Measurements from ENCODE around the gene COPZ2.
"Not testable (repeated sequence)": the region's sequence is repeated elsewhere in the genome, so short reads cannot be mapped to it uniquely, and the experiment has no call there.

Gene COPZ2

DNA sequence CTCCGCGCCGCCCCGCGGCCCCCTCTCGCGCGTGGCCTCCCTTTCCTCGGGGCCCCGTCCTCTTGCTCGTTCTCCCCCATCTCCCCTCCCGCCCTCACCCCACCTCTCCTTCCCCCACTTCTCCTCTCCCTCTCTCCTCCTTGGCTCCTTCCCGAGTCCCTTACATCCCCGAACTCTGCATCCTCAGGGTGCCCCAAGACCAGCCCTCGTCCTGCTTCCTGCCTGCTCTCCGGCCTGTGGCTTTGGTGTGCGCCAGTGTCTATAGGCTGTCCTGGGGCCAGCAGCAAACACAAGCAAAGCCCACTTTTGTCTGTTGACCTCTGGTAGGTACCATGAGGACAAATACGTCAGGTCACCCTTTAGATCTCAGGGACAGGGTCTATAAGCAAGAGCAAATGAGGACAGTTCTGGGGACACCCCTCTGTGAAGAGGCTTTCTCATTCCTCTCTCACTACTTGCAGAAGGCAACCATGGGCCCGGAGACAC is 284 bp upstream of the COPZ2 start:
- peak overlapping the region; percentile 45 for H3K4me3 ChIP-seq (ENCODE audit: low read depth, low read length)
- no peak for TF ChIP-seq CTCF (IDR thresholded peaks at IDR 0.05; ENCODE audit: low read depth, low read length)

DNA sequence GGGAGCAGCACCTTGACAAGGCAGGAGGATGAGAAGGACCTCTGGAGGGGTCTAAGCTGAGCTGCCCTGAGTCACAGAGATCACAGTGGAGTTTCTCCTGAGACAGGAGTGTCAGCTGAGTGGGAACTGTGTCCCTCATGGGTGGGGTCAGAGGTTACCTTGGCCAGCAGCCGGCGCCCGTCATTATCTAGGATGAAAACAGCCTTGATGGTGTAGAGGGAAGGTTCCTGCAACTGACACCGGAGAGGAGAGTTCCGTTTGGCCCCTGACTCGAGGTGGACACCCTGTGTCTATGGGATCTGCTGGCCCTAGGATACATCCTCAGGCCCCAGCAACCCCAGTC is 933 bp downstream of the COPZ2 start:
- no peak for TF ChIP-seq CTCF (IDR thresholded peaks at IDR 0.05; ENCODE audit: low read depth, low read length)
- peak overlapping the region; percentile 71 for H3K4me3 ChIP-seq (ENCODE audit: low read depth, low read length)

DNA sequence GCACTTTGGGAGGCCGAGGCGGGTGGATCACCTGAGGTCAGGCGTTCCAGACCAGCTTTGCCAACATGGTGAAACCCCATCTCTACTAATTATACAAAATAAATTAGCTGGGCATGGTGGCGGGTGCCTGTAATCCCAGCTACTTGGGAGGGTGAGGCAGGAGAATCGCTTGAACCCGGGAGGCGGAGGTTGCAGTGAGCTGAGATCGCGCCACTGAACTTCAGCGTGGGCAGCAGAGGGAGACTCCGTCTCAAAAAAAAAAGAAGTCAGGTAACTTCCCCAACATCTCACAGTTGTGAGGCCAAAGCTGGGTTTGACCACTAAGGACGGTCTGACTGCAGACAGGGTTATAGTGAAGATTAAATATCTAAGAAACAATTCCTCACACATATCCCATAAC is 2.9 kb downstream of the COPZ2 start:
- H3K4me3 ChIP-seq (ENCODE audit: low read depth, low read length): not testable (repeated sequence)

- no peak overlapping the region for H3K4me3 ChIP-seq (ENCODE audit: low read depth, low read length)
- no peak for TF ChIP-seq CTCF (IDR thresholded peaks at IDR 0.05; ENCODE audit: low read depth, low read length)
Measured at GRCh38 chr17:48031966-48032365, 5.6 kb downstream of the COPZ2 start.

DNA sequence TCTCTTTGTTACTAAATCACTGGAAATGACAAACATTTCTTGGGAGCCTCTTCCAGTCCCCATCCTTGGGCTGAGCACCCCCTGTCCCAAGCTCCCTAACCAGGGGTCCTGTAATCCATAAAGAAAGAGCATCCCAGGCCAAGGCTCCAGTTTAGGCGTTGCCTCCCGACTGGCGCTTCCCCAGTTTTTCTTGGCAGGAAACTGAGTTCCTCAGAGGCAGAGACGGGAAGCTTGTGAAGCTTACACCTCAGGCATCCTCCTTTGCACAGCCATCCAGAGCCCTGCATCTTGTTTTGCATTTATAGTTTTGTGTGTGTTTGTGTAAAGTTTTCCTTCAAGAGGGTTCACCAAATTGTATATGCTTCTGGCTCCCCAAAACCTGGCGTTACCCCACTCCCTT is 7.1 kb downstream of the COPZ2 start:
- H3K4me3 ChIP-seq (ENCODE audit: low read depth, low read length): no peak overlapping the region
- no peak for TF ChIP-seq CTCF (IDR thresholded peaks at IDR 0.05; ENCODE audit: low read depth, low read length)

DNA sequence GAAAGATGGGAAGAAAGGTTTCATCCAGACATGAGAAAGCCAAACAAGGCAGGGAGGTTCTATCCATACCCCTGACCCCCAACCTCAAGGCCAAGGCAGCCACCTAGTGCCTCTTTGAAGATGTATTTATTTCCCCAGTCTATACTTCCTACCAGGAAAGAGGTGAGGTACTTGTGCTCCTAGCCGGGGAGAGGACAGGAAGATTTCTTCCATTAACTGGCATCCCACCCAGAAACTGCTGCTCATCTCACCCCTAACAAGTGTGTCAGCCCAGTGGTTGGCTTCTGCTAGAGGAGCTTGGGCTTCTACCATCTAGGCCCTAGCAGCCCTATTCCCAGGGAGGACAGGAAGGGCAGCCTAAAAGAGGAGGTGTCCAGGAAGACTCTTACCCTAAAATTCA is 8.9 kb downstream of the COPZ2 start:
- no peak for TF ChIP-seq CTCF (IDR thresholded peaks at IDR 0.05; ENCODE audit: low read depth, low read length)
- H3K4me3 ChIP-seq (ENCODE audit: low read depth, low read length): no peak overlapping the region

DNA sequence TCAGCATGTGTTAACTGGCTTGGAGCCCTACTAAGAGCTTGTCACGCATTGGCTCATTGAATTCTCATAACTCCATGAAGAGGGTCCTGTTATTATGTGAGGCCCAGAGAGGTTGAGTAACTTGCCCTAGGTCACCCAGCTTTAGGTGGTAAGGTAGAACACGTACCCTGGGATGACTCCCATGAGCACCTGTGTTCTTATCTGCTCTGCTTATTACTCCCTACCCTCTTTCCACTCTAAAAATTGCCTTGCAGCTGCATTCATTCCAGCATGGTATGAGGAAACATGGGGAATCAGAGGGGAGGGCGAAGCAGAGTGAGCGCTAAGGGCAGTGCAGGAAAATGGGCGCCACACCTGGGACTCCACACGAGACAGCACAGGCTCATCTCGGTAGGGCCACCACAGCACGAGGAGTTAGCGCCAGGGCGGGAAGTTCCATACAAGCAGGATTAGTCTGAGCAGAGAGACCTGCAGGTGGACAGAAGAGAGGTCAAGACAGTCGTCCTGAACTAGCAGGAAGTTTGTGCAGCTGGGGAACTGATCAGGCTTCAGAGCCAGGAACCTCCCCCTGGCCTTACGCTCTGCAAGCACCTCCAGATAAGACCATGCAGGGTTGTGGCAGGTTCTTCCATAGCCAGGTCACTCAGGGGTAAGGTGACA is 10.1 kb downstream of the COPZ2 start:
- TF ChIP-seq CTCF (IDR thresholded peaks at IDR 0.05; ENCODE audit: low read depth, low read length): no peak
- no peak overlapping the region for H3K4me3 ChIP-seq (ENCODE audit: low read depth, low read length)

Data from WI38 (cell line).